GM21786 (cell line): Measurements from ENCODE around the gene TSEN34.
"Not testable (repeated sequence)": the region's sequence is repeated elsewhere in the genome, so short reads cannot be mapped to it uniquely, and the experiment has no call there.

Source experiments
- ATAC-seq: cut with Tn5 transposase; IDR thresholded peaks from one replicate; pipeline ENCODE4 v1.9.1; 2021; ENCODE audit not compliant: unreplicated experiment

TSEN34 gene

DNA sequence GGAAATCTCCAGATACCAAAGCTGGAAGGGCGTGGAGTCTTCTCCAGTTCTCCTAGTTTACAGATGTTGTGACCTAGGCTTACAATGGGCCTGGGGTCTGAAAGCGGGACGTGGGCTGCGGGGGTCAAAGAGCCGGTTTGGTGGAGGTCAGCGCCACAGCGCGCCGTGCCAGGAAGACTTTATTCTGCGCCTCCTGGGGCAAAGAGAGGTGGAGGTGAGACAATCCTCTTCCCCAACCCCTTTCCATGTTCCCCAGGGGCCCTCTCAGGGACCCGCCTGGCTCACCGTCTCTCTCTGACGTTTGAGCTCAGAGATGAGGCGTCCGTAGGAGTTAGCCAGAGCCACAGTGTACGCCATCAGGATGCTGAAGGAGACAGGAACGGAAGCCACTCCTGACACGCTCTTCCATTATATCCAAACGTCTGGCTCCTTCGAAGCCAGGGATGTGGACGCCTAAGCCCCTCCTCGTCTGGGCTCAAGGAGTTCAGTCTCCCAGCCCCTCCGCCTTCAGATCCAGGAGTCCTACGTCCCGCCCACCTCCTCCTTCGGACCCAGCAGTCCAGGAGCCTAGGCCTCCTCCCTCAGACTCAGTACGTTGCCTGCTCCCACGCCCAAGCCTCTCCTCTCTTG is 30.8 kb upstream of the TSEN34 start:
- ATAC-seq = no peak

- no peak for ATAC-seq
Measured at GRCh38 chr19:54160854-54161253, 30.3 kb upstream of the TSEN34 start.

GRCh38 chr19:54162241-54162805 is 28.8 kb upstream of the TSEN34 start:
- no peak for ATAC-seq

DNA sequence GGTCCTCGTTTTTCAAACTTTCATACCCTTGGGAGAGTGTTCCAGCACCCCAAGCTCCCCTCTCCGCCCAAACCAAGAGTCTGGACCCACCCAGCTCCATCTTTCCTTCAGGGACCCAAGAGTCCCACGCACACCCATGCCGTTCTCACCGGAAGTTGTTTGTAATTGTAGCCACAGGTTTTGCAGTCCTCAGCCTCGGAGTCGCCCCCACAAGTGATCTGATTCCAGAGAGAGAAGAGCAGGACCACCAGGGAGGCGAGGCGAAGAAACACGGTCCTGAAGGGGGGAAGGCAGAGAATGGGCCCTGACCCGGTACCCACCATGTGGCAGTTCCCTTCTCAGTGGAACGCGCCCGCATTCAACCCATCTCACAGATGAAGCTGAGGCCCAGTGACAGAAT is 28.2 kb upstream of the TSEN34 start:
- ATAC-seq = no peak

DNA sequence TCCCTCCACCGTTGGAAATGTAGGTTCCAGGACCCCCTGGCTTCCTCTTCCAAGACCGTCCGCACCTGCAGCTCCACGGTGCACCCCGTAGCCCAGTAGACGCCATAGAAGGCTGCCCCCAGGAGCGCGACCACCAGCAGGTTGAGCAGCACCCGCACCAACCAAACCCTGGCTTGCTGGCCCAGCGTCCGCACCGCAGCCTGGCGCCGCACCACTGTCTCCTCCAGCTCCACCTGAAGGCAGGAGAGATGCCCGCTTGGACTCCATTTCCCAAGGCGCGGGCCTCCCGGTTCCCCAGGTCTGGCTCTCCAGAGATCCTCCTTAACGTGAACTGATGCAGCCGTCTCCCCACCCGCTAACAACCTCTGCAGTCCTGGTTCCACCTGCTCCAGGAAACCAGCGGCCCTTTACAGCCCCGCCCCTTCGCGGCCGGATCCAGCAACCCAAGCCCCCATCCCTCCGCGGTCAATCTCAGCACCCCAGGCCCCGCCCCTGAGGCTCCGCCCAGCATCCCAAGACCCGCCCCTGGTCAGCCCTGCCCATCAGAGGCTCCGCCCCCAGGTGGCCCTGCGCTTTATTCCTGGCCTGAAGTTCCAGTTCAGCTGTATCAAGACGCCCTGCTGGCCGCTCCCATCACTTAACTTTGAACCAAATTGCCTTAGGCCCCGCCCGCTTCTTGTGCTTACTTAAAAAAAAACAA is 26.6 kb upstream of the TSEN34 start:
- no peak for ATAC-seq

- ATAC-seq = no peak
Measured at GRCh38 chr19:54165222-54165621, 25.9 kb upstream of the TSEN34 start.

DNA sequence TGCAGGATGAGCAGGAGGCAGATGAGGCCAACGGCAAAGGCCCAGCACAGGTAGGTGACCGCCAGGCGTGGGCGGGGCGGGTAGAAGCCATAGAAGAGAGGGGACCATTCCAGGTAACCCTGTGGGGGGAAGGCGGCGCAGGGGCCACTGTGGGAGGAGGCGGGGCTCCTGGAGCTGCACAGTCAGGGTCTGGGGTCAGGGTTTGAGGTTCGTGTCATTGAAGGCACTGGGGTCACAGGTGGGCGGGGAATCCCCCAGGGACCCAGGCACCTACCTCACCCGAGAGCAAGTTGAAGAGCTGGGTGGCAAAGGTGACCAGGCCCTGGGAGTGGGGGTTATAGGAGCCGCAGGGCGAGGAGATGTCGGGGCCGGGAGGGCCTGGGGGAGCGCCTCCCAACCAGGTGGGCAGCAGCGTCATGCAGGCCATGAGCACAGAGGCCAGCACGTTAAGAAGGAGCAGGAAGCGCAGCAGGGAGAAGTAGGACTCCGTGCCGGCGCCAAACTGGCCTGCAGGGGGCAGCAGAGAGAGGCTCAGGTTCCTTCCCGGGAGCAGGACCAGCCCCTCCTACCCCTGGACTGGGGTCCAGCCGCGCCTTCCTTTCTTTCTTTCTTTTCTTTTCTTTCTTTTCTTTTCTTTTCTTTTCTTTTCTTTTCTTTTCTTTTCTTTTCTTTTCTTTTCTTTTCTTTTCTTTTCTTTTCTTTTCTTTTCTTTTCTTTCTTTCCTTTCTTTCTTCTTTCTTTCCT is 22.8 kb upstream of the TSEN34 start:
- ATAC-seq = peak; percentile 45

- no peak for ATAC-seq
Measured at GRCh38 chr19:54169149-54169740, 21.9 kb upstream of the TSEN34 start.

GRCh38 chr19:54171736-54172431 is 19.2 kb upstream of the TSEN34 start:
- ATAC-seq = not testable (repeated sequence)

DNA sequence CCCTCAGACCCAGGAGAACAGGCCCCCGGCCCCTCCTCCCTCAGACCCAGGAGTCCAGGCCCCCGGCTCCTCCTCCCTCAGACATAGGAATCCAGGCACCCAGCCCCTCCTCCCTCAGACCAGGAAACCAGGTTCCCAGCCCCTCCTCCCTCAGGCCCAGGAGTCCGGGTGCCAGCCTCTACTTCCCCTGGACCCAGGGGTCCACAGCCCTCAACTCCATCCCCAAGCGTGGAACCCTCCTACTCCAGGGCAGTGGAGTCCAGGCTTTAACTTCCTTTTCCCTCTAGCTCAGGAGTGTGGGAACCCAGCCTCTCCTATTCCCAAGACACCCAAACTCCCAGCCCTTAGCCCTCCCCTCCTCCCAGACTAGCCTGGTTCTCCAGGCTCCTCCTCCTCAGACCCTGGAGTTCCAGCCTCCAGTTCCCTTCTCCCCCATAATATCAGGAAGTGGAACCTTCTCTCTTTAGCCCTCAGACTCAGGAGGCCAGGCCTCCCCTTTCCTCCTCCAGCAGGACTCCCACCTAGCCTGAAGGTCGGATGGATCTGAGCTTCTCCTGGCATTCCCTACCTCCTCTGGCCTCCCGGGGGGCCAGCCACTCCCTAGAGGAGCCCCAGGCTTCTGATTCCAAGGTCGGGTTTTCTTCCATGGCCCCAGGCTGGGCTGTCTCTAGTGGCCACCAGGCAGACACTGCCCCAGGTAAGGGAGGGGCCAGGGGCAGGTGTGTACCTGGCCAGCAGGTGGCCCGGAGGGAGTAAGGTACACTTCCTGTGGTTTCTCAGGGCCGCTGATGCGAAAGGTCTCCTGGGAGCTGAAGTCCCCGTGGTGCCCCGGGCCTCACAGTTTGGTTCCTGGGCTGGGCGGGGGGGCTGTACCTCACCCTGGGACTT is 18.4 kb upstream of the TSEN34 start, which contains the start of gene TMC4:
Gene TMC4, minus strand, starts transcription at position 690 of the 888 bp plus-strand sequence. Its CDS starts 43 bp downstream, at position 647.
- no peak for ATAC-seq

DNA sequence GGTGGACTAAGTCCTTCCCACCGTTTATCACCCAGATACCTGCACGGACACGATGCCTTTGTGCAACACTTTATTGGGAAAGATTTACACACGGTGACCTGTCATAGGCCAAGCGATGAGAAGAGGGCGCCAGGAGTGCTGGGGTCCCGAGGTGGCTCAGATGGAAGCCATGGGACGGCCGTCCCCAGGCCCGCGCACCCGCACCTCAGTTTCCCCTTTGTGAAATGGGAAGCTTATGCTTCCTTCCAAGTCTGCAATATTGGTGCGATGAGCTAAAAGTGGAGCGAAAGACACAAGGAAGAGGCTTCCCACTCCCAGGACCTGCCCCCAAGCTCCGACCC is 17.8 kb upstream of the TSEN34 start:
- ATAC-seq = no peak

DNA sequence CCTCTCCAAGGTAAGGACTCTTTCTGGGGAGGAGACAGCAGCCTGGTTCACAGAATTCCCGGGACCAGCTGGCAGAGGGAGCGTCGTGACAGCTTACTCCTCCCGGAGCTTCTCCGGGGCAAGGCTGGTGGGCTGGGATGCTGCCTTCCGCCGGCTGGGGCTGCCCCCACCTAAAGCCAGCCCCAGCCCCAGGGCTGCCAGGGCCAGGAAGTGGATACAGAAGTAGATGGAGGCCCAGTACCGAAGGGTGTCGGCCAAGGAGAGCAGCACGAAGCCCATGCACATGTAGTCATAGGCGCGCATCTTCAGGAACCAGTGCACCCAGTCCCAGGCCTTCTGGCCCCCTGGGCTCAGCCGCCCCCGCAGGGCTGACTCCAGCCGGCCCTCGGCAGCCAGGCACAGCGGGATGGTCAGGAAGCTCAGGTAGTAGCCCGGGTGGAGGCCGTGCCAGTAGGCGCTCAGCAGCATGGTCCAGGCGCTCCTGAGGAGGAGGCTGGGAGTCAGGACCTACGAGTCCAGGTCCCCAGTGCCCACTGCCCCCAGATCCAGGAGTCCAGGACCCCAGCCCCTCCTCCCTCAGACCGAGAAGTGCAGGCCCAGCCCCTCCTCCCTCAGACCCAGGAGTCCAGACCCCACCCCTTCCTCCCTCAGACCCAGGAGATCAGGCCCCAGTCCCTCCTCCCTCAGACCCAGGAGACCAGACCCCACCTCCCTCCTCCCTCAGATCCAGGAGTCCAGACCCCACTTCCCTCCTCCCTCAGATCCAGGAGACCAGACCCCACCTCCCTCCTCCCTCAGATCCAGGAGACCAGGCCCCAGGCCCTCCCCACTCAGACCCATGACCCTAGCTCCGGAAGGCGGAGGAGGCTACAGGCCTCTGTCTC is 16.9 kb upstream of the TSEN34 start:
- no peak for ATAC-seq

DNA sequence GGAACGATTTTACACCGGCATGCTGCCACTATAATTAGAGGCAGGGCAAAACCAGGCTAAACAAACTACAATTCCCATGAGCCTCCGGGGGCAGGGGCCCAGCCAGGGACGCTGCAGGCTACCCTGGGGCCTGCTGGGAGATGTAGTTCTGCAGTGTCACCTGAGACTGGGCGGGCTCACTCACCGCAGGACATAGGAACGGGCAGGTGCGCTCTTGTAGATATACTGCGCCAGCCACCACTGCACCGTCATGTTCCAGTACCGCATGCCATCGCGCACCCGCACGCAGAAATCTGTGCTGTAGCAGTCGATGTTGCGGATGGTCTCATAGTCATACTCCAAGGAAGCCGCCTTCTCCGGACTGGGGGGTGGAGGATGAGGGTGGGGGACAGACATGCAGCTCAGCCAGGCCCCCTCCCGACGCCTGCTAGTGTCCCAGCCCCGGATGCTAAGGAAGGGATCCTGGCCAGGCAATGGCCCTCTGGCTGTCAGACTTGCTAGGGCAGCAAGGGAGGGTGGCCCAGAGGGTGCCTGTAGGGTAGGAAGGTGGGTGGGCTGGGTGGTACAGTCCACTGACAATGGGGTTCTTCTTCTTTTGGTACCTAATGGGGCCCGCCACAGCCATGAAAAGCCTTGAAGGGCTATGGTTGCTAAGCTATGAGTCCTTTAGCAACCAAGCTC is 12.4 kb upstream of the TSEN34 start:
- ATAC-seq = no peak

- no peak for ATAC-seq
Measured at GRCh38 chr19:54179262-54179852, 11.8 kb upstream of the TSEN34 start.

DNA sequence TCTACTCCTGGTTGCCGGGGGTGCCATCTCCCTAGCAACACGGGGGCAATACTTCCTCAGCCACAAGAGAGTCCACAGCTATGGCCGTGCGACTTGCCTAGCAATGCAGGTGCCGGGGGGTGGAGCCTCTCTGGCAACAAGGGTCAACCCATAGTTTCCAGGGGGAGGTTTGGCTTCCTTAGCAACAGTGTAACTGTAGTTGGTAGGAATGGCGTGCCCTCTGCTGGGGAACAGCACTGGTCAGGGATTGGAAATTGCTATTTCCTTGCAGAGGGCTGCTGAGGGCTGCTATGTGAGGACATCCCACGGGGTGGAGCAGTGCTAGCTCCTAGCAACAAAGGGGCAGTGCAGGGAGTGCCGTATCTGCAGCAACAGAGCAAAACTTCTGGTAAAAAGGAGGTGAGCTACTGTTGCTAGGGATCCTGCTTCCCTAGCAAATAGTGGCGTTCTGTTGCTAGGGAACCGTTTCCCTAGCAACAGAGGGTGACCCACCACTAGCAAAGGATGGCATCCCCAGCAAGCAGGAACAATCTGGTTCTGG is 11.1 kb upstream of the TSEN34 start:
- ATAC-seq = no peak

DNA sequence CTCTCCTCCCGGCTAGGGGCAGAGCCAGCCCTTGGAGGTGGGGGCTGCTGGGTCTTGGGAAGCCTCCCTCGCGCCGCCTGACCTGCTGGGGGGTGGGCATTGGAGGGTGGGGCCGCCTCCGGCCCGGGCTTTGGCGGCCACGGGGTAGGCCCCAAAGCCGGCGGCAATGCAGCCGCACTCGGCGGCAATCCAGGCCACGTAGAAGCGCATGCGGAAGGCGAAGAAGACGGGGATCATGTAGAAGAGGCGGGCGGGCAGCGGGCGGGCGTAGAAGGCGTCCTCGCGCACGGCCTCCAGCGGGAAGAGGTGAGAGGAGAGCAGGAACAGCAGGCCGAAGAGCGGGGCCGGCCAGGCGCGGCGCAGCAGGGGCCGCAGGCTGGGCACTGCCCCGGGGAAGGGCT is 10.4 kb upstream of the TSEN34 start:
- no peak for ATAC-seq

GRCh38 chr19:54181894-54182293 is 9.2 kb upstream of the TSEN34 start:
- ATAC-seq = not testable (repeated sequence)

GRCh38 chr19:54183431-54183830 is 7.7 kb upstream of the TSEN34 start:
- ATAC-seq = no peak
